H1 (cell line): ENCODE data around the gene FBXL16.
"Not testable (repeated sequence)": the region's sequence is repeated elsewhere in the genome, so short reads cannot be mapped to it uniquely, and the experiment has no call there.

Experiments
- ATF2 ChIP-seq: IDR thresholded peaks from 2 replicates; pipeline ENCODE4 v1.6.1; 2012; ENCODE audit warnings: low read length, inconsistent platforms
- JUND ChIP-seq: IDR thresholded peaks from 2 replicates; pipeline ENCODE4 v1.6.1; 2011; ENCODE audit warnings: mild to moderate bottlenecking, improper control_type of control experiment, low read length

- TF ChIP-seq JUND, ATF2: not testable (repeated sequence)
These were observed 7.2 kb upstream of the FBXL16 start for GRCh38 chr16:712740-713250.
